ENCODE results near the gene CCDC71. TPM values are rescaled to one million over a fixed set of nuclear protein-coding genes. Genes with fewer than 3 reads are reported as not detected.

CCDC71 gene
- total RNA-seq, 1 donor from 2014 or later: 11.9 TPM

DNA sequence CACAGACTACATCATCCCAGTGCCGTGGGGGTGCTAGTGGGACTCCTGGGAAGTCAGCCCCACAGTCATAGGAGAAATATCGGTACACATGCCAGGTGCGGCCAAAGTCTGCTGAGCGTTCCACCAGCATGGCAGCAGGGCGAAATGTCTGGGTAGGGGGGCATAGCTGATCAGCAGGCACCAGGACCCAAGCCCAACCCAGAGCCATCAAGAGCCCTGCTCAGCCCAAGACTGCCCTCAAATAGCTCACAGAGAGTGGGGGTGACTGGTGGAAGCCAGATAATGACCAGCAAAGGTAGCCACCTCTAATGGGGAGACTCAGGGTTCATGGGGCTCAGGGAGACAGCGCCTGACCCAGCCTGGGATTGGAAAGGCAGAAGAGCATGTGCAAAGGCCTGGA is 34.6 kb downstream of the CCDC71 start:
- H3K9me3 ChIP-seq (replicated peaks): no peaks in the 10 kb centered on the region
- TF ChIP-seq, protein P1, sequence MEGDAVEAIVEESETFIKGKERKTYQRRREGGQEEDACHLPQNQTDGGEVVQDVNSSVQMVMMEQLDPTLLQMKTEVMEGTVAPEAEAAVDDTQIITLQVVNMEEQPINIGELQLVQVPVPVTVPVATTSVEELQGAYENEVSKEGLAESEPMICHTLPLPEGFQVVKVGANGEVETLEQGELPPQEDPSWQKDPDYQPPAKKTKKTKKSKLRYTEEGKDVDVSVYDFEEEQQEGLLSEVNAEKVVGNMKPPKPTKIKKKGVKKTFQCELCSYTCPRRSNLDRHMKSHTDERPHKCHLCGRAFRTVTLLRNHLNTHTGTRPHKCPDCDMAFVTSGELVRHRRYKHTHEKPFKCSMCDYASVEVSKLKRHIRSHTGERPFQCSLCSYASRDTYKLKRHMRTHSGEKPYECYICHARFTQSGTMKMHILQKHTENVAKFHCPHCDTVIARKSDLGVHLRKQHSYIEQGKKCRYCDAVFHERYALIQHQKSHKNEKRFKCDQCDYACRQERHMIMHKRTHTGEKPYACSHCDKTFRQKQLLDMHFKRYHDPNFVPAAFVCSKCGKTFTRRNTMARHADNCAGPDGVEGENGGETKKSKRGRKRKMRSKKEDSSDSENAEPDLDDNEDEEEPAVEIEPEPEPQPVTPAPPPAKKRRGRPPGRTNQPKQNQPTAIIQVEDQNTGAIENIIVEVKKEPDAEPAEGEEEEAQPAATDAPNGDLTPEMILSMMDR (IDR thresholded peaks at IDR 0.05; ENCODE audit: borderline replicate concordance): no peak
- intact Hi-C loops (cut with micrococcal nuclease): no loop called here
- no peak for DNase-seq
- peaks cover 65% of the 10 kb centered on the region for H3K4me1 ChIP-seq
- peaks cover 47% of the 10 kb centered on the region for H3K36me3 ChIP-seq
- peak overlapping the region; percentile 94 for H3K27ac ChIP-seq (replicated peaks)
- H3K27me3 ChIP-seq (ENCODE audit: low read depth): no peaks in the 10 kb centered on the region
- peak overlapping the region; percentile 93 for H3K4me3 ChIP-seq

DNA sequence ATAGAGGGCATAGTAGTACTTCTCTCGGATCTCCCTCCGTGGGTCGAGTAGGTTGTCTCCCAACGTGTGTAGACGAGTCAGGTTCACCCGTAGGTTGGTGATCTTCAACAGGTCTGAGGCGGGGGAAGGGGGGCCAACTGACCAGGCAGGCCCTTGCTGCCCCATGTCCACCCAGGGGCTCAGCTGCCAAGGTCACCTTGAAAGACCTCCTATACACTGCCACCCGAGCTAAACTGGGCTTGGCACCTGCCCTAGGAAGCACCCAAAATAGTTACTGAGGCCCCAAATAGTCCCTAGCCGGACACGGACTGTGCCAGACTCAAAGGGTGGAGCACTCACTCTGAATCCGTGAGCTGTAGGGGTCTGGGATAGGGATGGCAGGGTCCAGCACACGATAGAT is 35.1 kb downstream of the CCDC71 start:
- peak overlapping the region; percentile 94 for H3K27ac ChIP-seq (replicated peaks)
- H3K9me3 ChIP-seq (replicated peaks): no peaks in the 10 kb centered on the region
- DNase-seq: no peak
- peaks cover 52% of the 10 kb centered on the region for H3K36me3 ChIP-seq
- TF ChIP-seq, protein P1 (IDR thresholded peaks at IDR 0.05; ENCODE audit: borderline replicate concordance): no peak
- H3K4me3 ChIP-seq: peak overlapping the region; percentile 93
- intact Hi-C loops (cut with micrococcal nuclease): no loop called here
- no peaks in the 10 kb centered on the region for H3K27me3 ChIP-seq (ENCODE audit: low read depth)
- peaks cover 65% of the 10 kb centered on the region for H3K4me1 ChIP-seq

DNA sequence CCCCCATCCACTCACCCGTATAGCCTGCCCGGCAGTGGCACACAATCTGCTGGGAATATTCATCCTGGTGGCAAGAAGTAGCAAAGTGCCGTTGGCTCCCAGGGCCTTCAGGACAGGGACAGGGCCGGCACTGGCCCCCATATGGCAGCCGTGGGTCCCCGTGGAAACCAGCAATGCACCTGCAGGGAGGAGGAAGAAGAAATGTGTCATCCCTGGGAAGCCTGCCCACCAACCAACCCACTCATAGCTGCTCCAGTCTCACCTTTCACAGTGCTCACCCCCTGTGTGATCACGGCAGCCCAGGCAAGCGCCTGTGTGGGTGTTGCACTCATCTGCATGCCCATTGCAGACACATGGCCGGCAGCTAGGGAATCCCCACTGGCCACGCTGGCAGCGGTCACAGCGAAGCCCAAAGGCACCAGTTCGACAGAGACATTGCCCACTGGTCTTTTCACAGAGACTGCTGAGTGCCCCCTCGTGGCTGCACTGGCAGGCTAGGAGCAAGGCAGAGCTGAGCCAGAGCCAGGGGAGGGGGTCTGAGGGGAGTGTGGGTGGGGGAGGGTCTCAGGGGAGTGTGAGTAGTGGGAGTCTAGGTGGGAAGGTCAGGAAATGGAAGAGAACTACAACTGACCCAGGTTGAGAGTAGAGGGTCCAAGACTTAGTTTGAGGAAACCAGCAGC is 41.0 kb downstream of the CCDC71 start:
- H3K36me3 ChIP-seq: peaks cover 92% of the 10 kb centered on the region
- intact Hi-C loops (cut with micrococcal nuclease): no loop called here
- TF ChIP-seq, protein P1 (IDR thresholded peaks at IDR 0.05; ENCODE audit: borderline replicate concordance): no peak
- no peak overlapping the region for H3K4me3 ChIP-seq
- H3K27ac ChIP-seq (replicated peaks): no peak overlapping the region
- DNase-seq: no peak
- H3K9me3 ChIP-seq (replicated peaks): no peaks in the 10 kb centered on the region
- no peaks in the 10 kb centered on the region for H3K27me3 ChIP-seq (ENCODE audit: low read depth)
- H3K4me1 ChIP-seq: peaks cover 31% of the 10 kb centered on the region

DNA sequence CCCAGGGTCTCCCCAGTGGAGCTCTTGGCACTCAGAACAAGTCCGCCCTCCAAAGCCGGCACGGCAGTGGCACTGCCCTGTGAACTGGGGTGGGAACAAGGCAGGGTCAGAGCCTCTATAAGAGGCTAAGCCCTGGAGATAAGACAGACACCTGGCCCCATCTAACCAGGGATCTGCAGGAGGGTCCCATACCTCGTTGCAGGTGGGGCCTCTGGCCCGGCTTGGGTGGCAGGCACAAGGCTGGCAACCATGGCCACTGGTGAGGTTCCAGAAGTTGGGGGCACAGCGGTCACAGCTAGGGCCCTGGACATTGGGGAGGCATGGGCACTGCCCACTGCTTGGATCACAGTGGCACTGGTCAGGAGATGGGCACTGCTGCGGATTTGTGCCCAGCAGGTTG is 41.9 kb downstream of the CCDC71 start:
- intact Hi-C loops (cut with micrococcal nuclease): no loop called here
- TF ChIP-seq, protein P1 (IDR thresholded peaks at IDR 0.05; ENCODE audit: borderline replicate concordance): no peak
- peaks cover 82% of the 10 kb centered on the region for H3K36me3 ChIP-seq
- no peak overlapping the region for H3K27ac ChIP-seq (replicated peaks)
- no peak overlapping the region for H3K4me3 ChIP-seq
- DNase-seq: no peak
- H3K27me3 ChIP-seq (ENCODE audit: low read depth): no peaks in the 10 kb centered on the region
- H3K4me1 ChIP-seq: peaks cover 31% of the 10 kb centered on the region
- H3K9me3 ChIP-seq (replicated peaks): no peaks in the 10 kb centered on the region

DNA sequence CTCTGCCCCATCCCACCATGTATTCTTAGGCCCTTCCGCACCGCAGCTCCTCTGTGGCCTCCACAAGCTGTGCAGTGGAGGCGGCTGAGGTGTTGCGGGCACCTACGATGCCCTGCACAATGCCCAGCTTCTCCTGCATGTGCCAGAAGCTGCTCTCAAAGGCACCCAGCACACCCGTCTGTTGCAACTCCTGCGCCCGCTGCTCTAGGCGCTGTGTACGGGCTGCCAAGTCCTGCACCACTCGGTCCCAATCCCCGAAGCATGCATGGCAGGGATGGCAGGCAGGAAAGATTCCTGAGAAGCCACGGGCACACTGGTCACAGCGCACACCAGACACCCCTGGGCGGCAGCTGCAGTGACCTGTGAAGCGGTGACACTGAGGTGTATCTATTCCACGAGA is 42.4 kb downstream of the CCDC71 start:
- Histone ChIP-seq H3K4me3 (no peak overlapping the region), H3K9me3 (replicated peaks) (no peaks in the 10 kb centered on the region), H3K27ac (replicated peaks) (no peak overlapping the region), H3K27me3 (ENCODE audit: low read depth) (no peaks in the 10 kb centered on the region), H3K36me3 (peaks cover 80% of the 10 kb centered on the region), H3K4me1 (peaks cover 32% of the 10 kb centered on the region)
- DNase-seq: no peak
- intact Hi-C loops (cut with micrococcal nuclease): no loop called here
- TF ChIP-seq, protein P1 (IDR thresholded peaks at IDR 0.05; ENCODE audit: borderline replicate concordance): no peak
